Measurements from ENCODE around the gene IRX2. TPM values are rescaled to one million over a fixed set of nuclear protein-coding genes. Genes with fewer than 3 reads are reported as not detected.

IRX2 gene
- total and polyA plus RNA-seq, 2 of the 8 experiments (the other 6 are each of a cell fraction or from before 2014, with no cell fraction given): 23.4 to 40.4 TPM

DNA sequence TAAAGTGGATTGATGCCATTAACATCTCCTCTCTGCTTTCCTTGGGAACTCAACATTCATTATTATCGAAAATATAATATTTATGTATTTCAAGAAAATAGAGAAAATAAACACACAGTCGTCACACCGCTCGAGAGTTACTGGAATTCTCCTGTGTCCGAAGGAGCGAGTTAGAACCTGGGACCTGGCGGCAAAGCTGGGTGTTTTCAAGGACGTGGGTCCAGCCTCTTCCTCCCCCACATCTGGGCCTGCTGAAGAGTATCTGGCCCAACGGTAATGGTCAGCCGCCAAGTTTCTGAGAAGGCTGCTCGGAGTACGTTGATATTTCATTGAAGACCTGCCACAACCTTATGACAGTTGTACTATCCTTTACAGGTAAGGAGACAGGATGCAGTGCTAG, 47.9 kb downstream of the IRX2 start:
- H4K8ac ChIP-seq (ENCODE audit: extremely low read depth, insufficient read depth, low read length): no peak overlapping the region
- H3K14ac ChIP-seq (ENCODE audit: insufficient read length): no peak overlapping the region
- H3K36me3 ChIP-seq (ENCODE audit: control insufficient read depth in 2 of 4, insufficient read depth in 4 of 4, low read length in 3 of 4): no peaks in the 10 kb centered on the region
- H4K20me1 ChIP-seq (replicated peaks in 1 of 2; ENCODE audit: control insufficient read depth in 1 of 2, insufficient read depth in 2 of 2, low read length in 2 of 2): no peaks in the 10 kb centered on the region
- H3K9ac ChIP-seq (replicated peaks in 1 of 4; ENCODE audit: extremely low read depth in 1 of 4, low read depth in 3 of 4, low read length in 3 of 4): no peak overlapping the region
- ChIA-PET POLR2A (ENCODE audit: partially characterized antibody) (no interaction called here), CTCF (ENCODE audit: partially characterized antibody) (interaction anchor here (1.1 to 1.2 kb wide), 2 partner anchors 17 to 22 kb away, joined by 3 to 7 read pairs; no protein-coding TSS in a partner anchor)
- no peak overlapping the region for H2BK15ac ChIP-seq (ENCODE audit: low read length)
- no peak overlapping the region for H3K4me2 ChIP-seq (ENCODE audit: insufficient read depth in 1 of 2, low read depth in 2 of 2, low read length in 2 of 2)
- no peaks in the 10 kb centered on the region for H3K4me1 ChIP-seq (replicated peaks in 1 of 4; ENCODE audit: control insufficient read depth in 3 of 4, insufficient read depth in 4 of 4, low read length in 3 of 4)
- H3K23ac ChIP-seq (ENCODE audit: insufficient read length): no peak overlapping the region
- no peak overlapping the region for H3K18ac ChIP-seq (ENCODE audit: extremely low read depth, low read length)
- TF ChIP-seq JUN (IDR thresholded peaks at IDR 0.05; ENCODE audit: low read depth, low read length) (no peak), SIN3A (conservative IDR thresholded peaks at IDR 0.05 in 1 of 2, IDR thresholded peaks at IDR 0.05 in 1 of 2; ENCODE audit: low read depth in 1 of 2, low read length in 2 of 2) (no peak), SP4 (IDR thresholded peaks at IDR 0.05; ENCODE audit: low read length) (no peak), KDM5A (IDR thresholded peaks at IDR 0.05; ENCODE audit: low read length) (no peak), MAFK (IDR thresholded peaks at IDR 0.05; ENCODE audit: low read depth, low read length) (no peak), RXRA (IDR thresholded peaks at IDR 0.05; ENCODE audit: insufficient read depth, low read depth, low read length) (no peak), RNF2 (IDR thresholded peaks at IDR 0.05; ENCODE audit: borderline replicate concordance, low read depth, low read length, missing control alignments, poor library complexity, severe bottlenecking) (no peak), SIRT6 (IDR thresholded peaks at IDR 0.05; ENCODE audit: low read length) (no peak), ASH2L (IDR thresholded peaks at IDR 0.05; ENCODE audit: low read length) (no peak), KDM4A (IDR thresholded peaks at IDR 0.05; ENCODE audit: low read depth, low read length, severe bottlenecking) (no peak), CHD2 (IDR thresholded peaks at IDR 0.05; ENCODE audit: low read length) (no peak), CTBP2 (IDR thresholded peaks at IDR 0.05; ENCODE audit: borderline replicate concordance, insufficient read depth, insufficient read length, low read length) (no peak)
- 89% methylated on average over 12 of the region's 12 CpGs; no CpG with 5 or more reads in 1 of the 2 experiments for WGBS, 2 experiments (ENCODE audit: extremely low coverage in 1 of 2, insufficient coverage in 1 of 2, insufficient read length in 1 of 2, insufficient replicate concordance in 2 of 2, low coverage in 1 of 2, low lambda C conversion rate in 2 of 2, missing lambda C conversion rate in 1 of 2)
- H4K91ac ChIP-seq (replicated peaks; ENCODE audit: insufficient read length, low read length): no peak overlapping the region
- H2AK5ac ChIP-seq (ENCODE audit: low read depth, low read length): no peak overlapping the region
- peaks cover 0 to 2% of the 10 kb centered on the region in 2 experiments; a peak in 1 of 4 replicates for H3K9me3 ChIP-seq (ENCODE audit: insufficient read depth in 2 of 2, low read depth in 1 of 2, low read length in 1 of 2)
- no peak overlapping the region for H2BK12ac ChIP-seq (ENCODE audit: low read depth, low read length)
- no peak overlapping the region for H3K4ac ChIP-seq (replicated peaks; ENCODE audit: insufficient read length, low read depth, low read length)
- no peak overlapping the region for H4K5ac ChIP-seq (ENCODE audit: insufficient read length, low read depth, low read length)
- no peak for DNase-seq (ENCODE audit: low read depth in 1 of 2, low spot score in 2 of 2)
- no peak overlapping the region for H3K4me3 ChIP-seq (ENCODE audit: extremely low read depth in 1 of 4, insufficient read depth in 2 of 4, low read depth in 3 of 4, low read length in 4 of 4)
- H3K27me3 ChIP-seq (replicated peaks in 1 of 4; ENCODE audit: control insufficient read depth in 3 of 4, extremely low read depth in 1 of 4, insufficient read depth in 3 of 4, low read length in 3 of 4): no peaks in the 10 kb centered on the region
- peaks cover 3% of the 10 kb centered on the region; the same call in 1 of the 2 replicates for H3K23me2 ChIP-seq (ENCODE audit: low read depth, low read length)
- H3K56ac ChIP-seq (replicated peaks; ENCODE audit: insufficient read length, low read depth, low read length): no peak overlapping the region
- no peak overlapping the region for H2BK20ac ChIP-seq (ENCODE audit: low read length)
- no peak overlapping the region for H3K27ac ChIP-seq (ENCODE audit: low read depth, low read length)
- H2BK5ac ChIP-seq (ENCODE audit: low read depth, low read length): no peak overlapping the region
- no peak overlapping the region for H2BK120ac ChIP-seq (replicated peaks; ENCODE audit: low read depth, low read length)
- no peak for FAIRE-seq
- no peaks in the 10 kb centered on the region for H3K79me1 ChIP-seq (ENCODE audit: low read depth, low read length)
- H2AFZ ChIP-seq (ENCODE audit: low read length): no peak overlapping the region
- H3K79me2 ChIP-seq (ENCODE audit: control insufficient read depth in 1 of 2, insufficient read depth in 2 of 2, low read length in 2 of 2): no peaks in the 10 kb centered on the region
